ENCODE results near the gene LAPTM5.
"Not testable (repeated sequence)": the region's sequence is repeated elsewhere in the genome, so short reads cannot be mapped to it uniquely, and the experiment has no call there.

LAPTM5 gene

GRCh38 chr1:30692201-30692947 lies 65.2 kb downstream of the LAPTM5 start:
- DNase-seq = no peak

GRCh38 chr1:30691480-30691879 lies 66.1 kb downstream of the LAPTM5 start:
- no peak for DNase-seq

GRCh38 chr1:30689901-30690645 lies 67.5 kb downstream of the LAPTM5 start:
- peak; percentile 39 for DNase-seq

DNA sequence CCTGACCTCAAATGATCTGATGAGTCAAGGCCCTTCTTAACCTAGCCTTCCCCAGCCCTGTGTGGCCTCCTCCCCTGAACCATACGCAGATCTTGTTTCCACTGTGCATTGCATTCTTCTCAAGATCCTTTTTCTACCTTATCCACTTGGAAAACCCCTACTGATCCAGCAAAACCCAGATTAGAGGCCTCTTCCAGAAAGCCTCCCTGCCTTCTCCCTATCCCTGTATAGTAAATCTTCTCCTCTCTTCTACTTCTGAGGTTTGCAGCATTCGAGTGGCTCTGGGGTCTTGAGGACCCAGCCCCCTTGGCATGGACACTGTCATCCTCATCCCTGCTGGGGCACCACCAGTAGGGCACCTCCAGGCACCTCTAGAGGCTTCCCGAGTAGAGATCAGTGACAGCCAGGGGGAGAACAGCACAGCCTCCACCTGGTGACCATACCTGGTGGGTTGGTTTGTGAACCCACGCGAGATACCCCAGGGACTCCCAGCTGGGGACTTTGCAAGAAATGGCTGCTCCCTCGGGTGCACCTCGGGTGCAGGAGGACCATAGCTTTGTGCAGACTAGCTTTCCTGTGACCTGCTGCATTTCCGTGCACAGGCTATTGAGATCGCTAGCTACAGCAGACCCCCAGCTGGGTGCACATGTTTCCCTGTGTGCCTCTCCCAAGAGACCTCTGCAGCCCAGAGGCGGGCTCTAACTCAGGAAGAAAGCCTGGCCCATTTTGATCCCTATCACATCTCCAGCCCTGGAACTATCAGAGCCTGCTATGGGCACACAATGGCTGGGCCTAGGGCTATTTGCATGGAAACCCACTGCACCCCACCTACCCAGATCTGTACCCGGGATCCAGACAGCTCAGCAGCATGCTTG lies 68.4 kb downstream of the LAPTM5 start:
- no peak for DNase-seq

DNA sequence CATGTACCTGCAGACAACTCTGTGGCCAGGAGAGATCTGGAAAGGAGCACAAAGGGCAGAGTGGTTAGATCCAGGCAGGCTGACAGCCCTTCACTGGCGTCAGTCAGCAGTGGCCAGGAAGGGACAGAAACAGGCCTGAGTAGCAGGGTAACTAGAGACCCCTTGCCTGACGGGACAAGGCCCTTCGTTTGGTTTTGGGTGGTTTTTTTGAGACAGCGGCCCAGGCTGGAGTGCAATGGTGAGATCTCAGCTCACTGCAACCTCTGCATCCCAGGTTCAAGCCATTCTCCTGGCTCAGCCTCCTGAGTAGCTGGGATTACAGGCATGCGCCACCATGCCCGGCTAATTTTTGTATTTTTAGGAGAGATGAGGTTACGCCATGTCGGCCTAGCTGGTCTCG lies 69.1 kb downstream of the LAPTM5 start:
- not testable (repeated sequence) for DNase-seq

DNA sequence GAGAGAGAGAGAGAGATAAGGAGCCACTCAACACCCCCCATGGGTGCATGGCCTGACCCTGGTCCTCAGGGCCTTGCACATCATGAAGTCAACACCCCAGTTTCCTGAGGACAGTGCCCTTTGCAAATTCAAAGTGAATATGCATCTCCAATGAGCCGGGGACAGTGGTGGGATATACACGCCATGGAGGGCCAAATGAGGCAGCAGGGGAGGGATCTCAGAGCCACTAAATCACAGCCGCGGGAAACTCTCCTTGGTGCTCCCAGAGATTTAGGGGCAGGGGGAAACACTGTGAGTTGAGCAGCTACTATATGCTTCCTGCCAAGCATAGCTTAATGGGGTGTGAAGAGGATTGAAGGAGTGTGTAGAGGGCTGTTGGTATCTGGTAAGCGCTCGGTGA lies 69.7 kb downstream of the LAPTM5 start:
- no peak for DNase-seq

- no peak for DNase-seq
Measured at GRCh38 chr1:30686236-30686935, 71.2 kb downstream of the LAPTM5 start.

- no peak for DNase-seq
Measured at GRCh38 chr1:30685796-30686165, 71.8 kb downstream of the LAPTM5 start.

DNA sequence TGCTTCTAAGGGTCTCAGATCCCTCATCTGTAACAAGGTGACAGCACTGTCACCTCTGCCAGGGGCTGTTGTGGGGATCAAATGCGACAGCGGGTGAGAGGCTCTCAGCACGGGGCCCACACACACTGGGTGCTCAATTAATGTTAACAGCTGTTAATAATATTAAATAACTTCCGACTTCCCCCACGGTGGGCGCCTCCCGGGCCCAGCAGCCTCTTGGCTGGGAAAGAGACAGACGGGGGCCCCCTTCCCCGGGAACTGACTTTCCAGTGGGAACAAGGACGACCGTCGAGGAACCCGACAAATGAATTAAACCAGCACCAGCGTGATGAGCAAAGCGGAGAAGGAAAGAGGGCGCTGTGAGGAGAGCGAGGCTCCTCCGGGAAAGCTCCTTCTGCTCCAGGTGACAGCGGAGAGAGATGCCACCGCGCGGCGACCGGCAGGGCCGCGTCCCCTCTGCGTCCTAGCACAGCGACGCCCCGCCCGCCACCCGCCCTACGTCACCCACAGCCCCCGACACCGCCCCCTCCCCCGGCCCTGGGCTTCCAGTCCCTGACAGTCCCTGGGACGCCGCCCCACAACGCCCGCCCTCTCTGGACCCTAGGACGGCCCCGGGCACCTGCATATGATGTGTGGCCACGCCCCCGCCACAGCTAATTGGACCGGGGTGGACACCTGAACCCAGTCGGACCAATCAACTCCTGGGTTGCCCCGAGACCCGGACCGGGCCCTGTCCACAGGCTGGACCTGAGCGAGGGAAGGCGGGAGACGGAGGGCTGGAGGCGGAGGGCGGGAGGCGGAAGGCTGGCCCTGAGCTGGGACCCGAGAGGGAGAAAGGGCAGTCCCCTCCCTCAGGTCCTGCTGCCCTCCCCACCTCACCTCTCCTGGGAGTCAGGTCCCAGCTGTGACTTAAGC lies 72.4 kb downstream of the LAPTM5 start:
- DNase-seq = no peak

DNA sequence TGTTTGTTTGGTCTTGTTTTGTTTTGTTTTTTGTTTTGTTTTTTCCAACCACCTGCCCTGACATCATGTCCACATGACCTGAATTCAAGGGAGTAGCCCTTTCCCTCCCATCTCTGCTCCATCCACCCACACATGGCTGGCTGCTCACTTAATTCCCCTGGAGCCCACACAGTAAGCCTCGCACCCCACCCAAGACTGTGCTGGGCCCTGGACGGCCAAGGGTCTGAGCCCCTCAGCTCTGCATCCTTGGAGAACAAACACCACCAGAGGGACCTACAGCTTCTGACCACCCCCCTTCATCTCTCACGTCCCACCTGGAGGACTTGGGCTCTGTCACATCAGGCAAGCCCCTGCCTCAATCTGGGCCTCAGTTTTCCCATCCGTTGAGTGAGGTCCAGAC lies 73.3 kb downstream of the LAPTM5 start:
- DNase-seq = no peak

DNA sequence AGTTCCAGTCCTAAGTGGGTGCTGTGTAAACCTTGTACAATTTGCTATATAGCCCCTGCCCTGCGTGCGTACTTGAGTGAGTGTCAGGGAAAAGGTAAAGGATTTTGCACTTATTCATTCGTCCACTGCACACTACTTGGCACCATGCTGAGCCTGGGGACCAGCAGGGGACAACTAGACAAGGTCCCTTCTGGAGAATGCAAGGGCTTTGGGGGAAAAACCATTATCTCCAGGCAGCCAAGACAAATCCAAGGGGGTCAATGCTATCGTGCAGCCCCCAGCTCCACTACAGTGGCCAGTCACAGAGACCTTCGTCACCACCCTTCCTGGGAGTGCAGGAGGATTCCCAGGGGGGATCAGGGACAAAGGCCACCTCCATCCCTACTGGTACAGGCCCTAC lies 73.9 kb downstream of the LAPTM5 start:
- DNase-seq = no peak
